H1 (cell line): Measurements from ENCODE around the gene USE1. TPM values are rescaled to one million over a fixed set of nuclear protein-coding genes. Genes with fewer than 3 reads are reported as not detected.

Source experiments
- CTCF ChIA-PET: fragments of 300-600 bp; sonication (Branson Sonifier 250); formaldehyde crosslinking; loops from one replicate; lab custom pipeline; 2021; ENCODE audit not compliant: partially characterized antibody; lab: Charles Lee
- POLR2A ChIA-PET: fragments of 300-600 bp; sonication (Branson Sonifier 250); formaldehyde crosslinking; loops from one replicate; lab custom pipeline; 2021; ENCODE audit warnings: inconsistent platforms; ENCODE audit not compliant: partially characterized antibody; lab: Charles Lee
- DNase-seq, 2 experiments: peaks; one replicate each; pipeline versions ENCODE4 v3.0.0 to v3.0.0-alpha.2; 2010 to 2022; ENCODE audit warnings: low spot score in 2 of 2, low read depth in 1 of 2, mixed read lengths in 1 of 2
- FAIRE-seq: peaks from 2 replicates; lab custom pipeline; 2011; peaks lifted over from hg19 to GRCh38; lab: Jason Lieb, UNC
- H2AFZ ChIP-seq: 2 replicates; pipeline ENCODE4 v1.8.1; 2012; ENCODE audit warnings: low read length, inconsistent platforms
- H2AK5ac ChIP-seq: 2 replicates; pipeline ENCODE4 v1.6.1; 2013; ENCODE audit warnings: low read depth, low read length
- H2BK120ac ChIP-seq: replicated peaks from 2 replicates; pipeline ENCODE3; 2013; ENCODE audit warnings: low read depth, low read length, inconsistent platforms
- H2BK12ac ChIP-seq: 2 replicates; pipeline ENCODE4 v1.6.1; 2013; ENCODE audit warnings: low read depth, low read length
- H2BK15ac ChIP-seq: 2 replicates; pipeline ENCODE4 v1.6.1; 2013; ENCODE audit warnings: low read length
- H2BK20ac ChIP-seq: 2 replicates; pipeline ENCODE4 v1.6.1; 2013; ENCODE audit warnings: low read length
- H2BK5ac ChIP-seq: 2 replicates; pipeline ENCODE4 v1.6.1; 2013; ENCODE audit warnings: low read depth, low read length
- H3K14ac ChIP-seq: 2 replicates; pipeline ENCODE4 v1.6.1; 2013; ENCODE audit warnings: inconsistent platforms; ENCODE audit not compliant: insufficient read length
- H3K18ac ChIP-seq: 2 replicates; pipeline ENCODE4 v1.6.1; 2013; ENCODE audit warnings: low read length; ENCODE audit errors: extremely low read depth
- H3K23ac ChIP-seq: 2 replicates; pipeline ENCODE4 v1.6.1; 2013; ENCODE audit warnings: inconsistent platforms; ENCODE audit not compliant: insufficient read length
- H3K23me2 ChIP-seq: 2 replicates; pipeline ENCODE4 v1.6.1; 2013; ENCODE audit warnings: low read depth, low read length
- H3K27ac ChIP-seq: 2 replicates; pipeline ENCODE4 v1.6.1; 2011; ENCODE audit warnings: low read depth, low read length, inconsistent platforms
- H3K27me3 ChIP-seq, 4 experiments: replicated peaks in 1 of 4; 1 replicate in 1 of 4; 2 replicates in 3 of 4; pipeline versions ENCODE4 v1.6.1 to v1.8.1; 2011 to 2013; ENCODE audit warnings: low read length in 3 of 4, mild to moderate bottlenecking in 3 of 4, inconsistent platforms in 2 of 4, mixed read lengths in 2 of 4, moderate library complexity in 1 of 4; ENCODE audit not compliant: control insufficient read depth in 3 of 4, insufficient read depth in 3 of 4; ENCODE audit errors: extremely low read depth in 1 of 4
- H3K36me3 ChIP-seq, 4 experiments: 2 replicates each; pipeline versions ENCODE4 v1.6.1 to v1.8.1; 2011 to 2013; ENCODE audit warnings: mild to moderate bottlenecking in 4 of 4, low read length in 3 of 4, moderate library complexity in 2 of 4, control low read depth in 1 of 4, inconsistent platforms in 1 of 4; ENCODE audit not compliant: insufficient read depth in 4 of 4, control insufficient read depth in 2 of 4
- H3K4ac ChIP-seq: replicated peaks from 2 replicates; pipeline ENCODE3; 2013; ENCODE audit warnings: low read length, low read depth, mixed read lengths, inconsistent platforms; ENCODE audit not compliant: insufficient read length
- H3K4me1 ChIP-seq, 4 experiments: replicated peaks in 1 of 4; 1 replicate in 1 of 4; 2 replicates in 3 of 4; pipeline versions ENCODE4 v1.6.1 to v1.8.1; 2011 to 2013; ENCODE audit warnings: low read length in 3 of 4, inconsistent platforms in 2 of 4, mixed read lengths in 1 of 4; ENCODE audit not compliant: insufficient read depth in 4 of 4, control insufficient read depth in 3 of 4
- H3K4me2 ChIP-seq, 2 experiments: 2 replicates each; pipeline versions ENCODE4 v1.6.1 to v1.8.1; 2011 to 2013; ENCODE audit warnings: low read depth in 2 of 2, low read length in 2 of 2, control low read depth in 1 of 2, inconsistent platforms in 1 of 2, mild to moderate bottlenecking in 1 of 2; ENCODE audit not compliant: insufficient read depth in 1 of 2
- H3K4me3 ChIP-seq, 4 experiments: fragments of 200-600, 300-600 bp in 1 of 4; sonication (generic), shearing (Covaris generic), sonication (Bioruptor Twin) in 1 of 4; 2 replicates each; pipeline versions ENCODE4 v1.5.1 to v1.8.1; 2011 to 2016; ENCODE audit warnings: low read length in 4 of 4, low read depth in 3 of 4, control low read depth in 2 of 4, inconsistent platforms in 2 of 4, mild to moderate bottlenecking in 2 of 4, mixed read lengths in 1 of 4, moderate library complexity in 1 of 4; ENCODE audit not compliant: insufficient read depth in 2 of 4; ENCODE audit errors: extremely low read depth in 1 of 4
- H3K56ac ChIP-seq: replicated peaks from 2 replicates; pipeline ENCODE3; 2013; ENCODE audit warnings: low read depth, mild to moderate bottlenecking, mixed read lengths, low read length, inconsistent platforms; ENCODE audit not compliant: insufficient read length
- H3K79me1 ChIP-seq: 2 replicates; pipeline ENCODE4 v1.6.1; 2013; ENCODE audit warnings: low read depth, low read length, control low read depth
- H3K79me2 ChIP-seq, 2 experiments: 2 replicates each; pipeline versions ENCODE4 v1.6.1 to v1.8.1; 2012 to 2013; ENCODE audit warnings: low read length in 2 of 2, mild to moderate bottlenecking in 2 of 2, inconsistent platforms in 1 of 2; ENCODE audit not compliant: insufficient read depth in 2 of 2, control insufficient read depth in 1 of 2
- H3K9ac ChIP-seq, 4 experiments: replicated peaks in 1 of 4; 1 replicate in 1 of 4; 2 replicates in 3 of 4; pipeline versions ENCODE4 v1.6.1 to v1.8.1; 2011 to 2013; ENCODE audit warnings: low read depth in 3 of 4, low read length in 3 of 4, control low read depth in 2 of 4, mild to moderate bottlenecking in 2 of 4, moderate library complexity in 2 of 4, inconsistent platforms in 1 of 4; ENCODE audit errors: extremely low read depth in 1 of 4
- H3K9me3 ChIP-seq, 2 experiments: 2 replicates each; pipeline versions ENCODE4 v1.6.1 to v1.8.1; 2012 to 2013; ENCODE audit warnings: mild to moderate bottlenecking in 2 of 2, moderate library complexity in 2 of 2, control low read depth in 1 of 2, inconsistent platforms in 1 of 2, low read depth in 1 of 2, low read length in 1 of 2, mixed read lengths in 1 of 2; ENCODE audit not compliant: insufficient read depth in 2 of 2
- H4K20me1 ChIP-seq, 2 experiments: replicated peaks in 1 of 2; 2 replicates each; pipeline versions ENCODE3 to v1.8.1; 2011 to 2013; ENCODE audit warnings: inconsistent platforms in 2 of 2, low read length in 2 of 2, mild to moderate bottlenecking in 1 of 2; ENCODE audit not compliant: insufficient read depth in 2 of 2, control insufficient read depth in 1 of 2
- H4K5ac ChIP-seq: 2 replicates; pipeline ENCODE4 v1.6.1; 2013; ENCODE audit warnings: low read length, low read depth, mixed read lengths, inconsistent platforms; ENCODE audit not compliant: insufficient read length
- H4K8ac ChIP-seq: 2 replicates; pipeline ENCODE4 v1.8.0; 2013; ENCODE audit warnings: mild to moderate bottlenecking, moderate library complexity, low read length, inconsistent platforms; ENCODE audit not compliant: insufficient read depth; ENCODE audit errors: extremely low read depth
- H4K91ac ChIP-seq: replicated peaks from 2 replicates; pipeline ENCODE3; 2013; ENCODE audit warnings: low read length, mixed read lengths, inconsistent platforms; ENCODE audit not compliant: insufficient read length
- BRCA1 ChIP-seq: IDR thresholded peaks from 2 replicates; pipeline ENCODE4 v1.6.1; 2012; ENCODE audit warnings: low read depth, low read length, improper control_type of control experiment
- SP2 ChIP-seq: IDR thresholded peaks from 2 replicates; pipeline ENCODE4 v1.6.1; 2012; ENCODE audit warnings: mild to moderate bottlenecking, low read length, inconsistent platforms
- WGBS, 2 experiments: shearing (Covaris generic) in 1 of 2; methylation state at CpG; one replicate each; pipeline versions ENCODE4 v1.1.6 to v1.1.7; 2013 to 2015; ENCODE audit warnings: low lambda C conversion rate in 2 of 2, mixed read lengths in 2 of 2, inconsistent platforms in 1 of 2, low coverage in 1 of 2, missing lambda C conversion rate in 1 of 2; ENCODE audit not compliant: insufficient replicate concordance in 2 of 2, insufficient coverage in 1 of 2, insufficient read length in 1 of 2; ENCODE audit errors: extremely low coverage in 1 of 2, missing lambda C conversion rate in 1 of 2; 5-methylcytosine and 5-hydroxymethylcytosine counted together
- polyA plus RNA-seq, 7 experiments: library from polyadenylated mRNA; depleted of rRNA in 3 of 7; stranded (reverse) in 5 of 7; unstranded in 2 of 7; fragments of >200 nt in 5 of 7; fragments of 200-250 nt in 2 of 7; gene quantifications; 1 replicate in 5 of 7; 2 replicates in 1 of 7; 4 replicates in 1 of 7; pipeline versions ENCODE4 v1.2.1 to v1.2.3, GENCODE V29; 2011 to 2013; ENCODE audit warnings: missing spikeins in 2 of 7, mixed read lengths in 2 of 7
- total RNA-seq: library from RNA; stranded (reverse); fragmentation: NEBNext Ultra II Directional; extraction: Animal tissue kit (Norgen Biotek cat#: 25700); gene quantifications from 2 replicates; pipeline ENCODE4 v1.2.1, GENCODE V29; 2021

The USE1 gene
- total and polyA plus RNA-seq, 2 of the 8 experiments (the other 6 are each of a cell fraction or from before 2014, with no cell fraction given) = 8.7 to 13.9 TPM

GRCh38 chr19:17206736-17207581 lies 8.2 kb upstream of the USE1 start:
- DNase-seq (no peak), FAIRE-seq (no peak)
- Histone ChIP-seq H2BK120ac (no peak overlapping the region), H3K18ac (no peak overlapping the region), H3K27me3 (no peaks in the 10 kb centered on the region), H3K9ac (no peak overlapping the region), H3K56ac (no peak overlapping the region), H4K5ac (no peak overlapping the region), H2AFZ (no peak overlapping the region), H2BK15ac (no peak overlapping the region), H4K20me1 (peaks cover 0 to 2% of the 10 kb centered on the region in 2 experiments), H3K27ac (no peak overlapping the region), H3K23me2 (no peaks in the 10 kb centered on the region), H3K14ac (no peak overlapping the region), H2BK20ac (no peak overlapping the region), H3K4me1 (peaks cover 0 to 13% (median 7%) of the 10 kb centered on the region in 4 experiments; a peak in 5 of 7 replicates), H2AK5ac (no peak overlapping the region), H3K23ac (no peak overlapping the region), H2BK5ac (no peak overlapping the region), H3K79me2 (no peaks in the 10 kb centered on the region), H2BK12ac (no peak overlapping the region), H3K4me3 (no peak overlapping the region), H4K8ac (no peak overlapping the region), H3K36me3 (peaks cover 4 to 27% (median 11%) of the 10 kb centered on the region in 4 experiments), H3K4me2 (no peak overlapping the region), H3K9me3 (no peaks in the 10 kb centered on the region), H4K91ac (no peak overlapping the region), H3K79me1 (no peaks in the 10 kb centered on the region; the same call in 1 of the 2 replicates), H3K4ac (no peak overlapping the region)
- ChIA-PET POLR2A (interaction anchor here (2.0 to 2.9 kb wide), 2 partner anchors 8 to 27 kb away, joined by 7 to 9 read pairs; partner anchors contain the start of gene USE1), CTCF (interaction anchor here (0.6 to 2.2 kb wide), 7 partner anchors 19 to 145 kb away, joined by 3 to 8 read pairs (median 3); partner anchors contain the start of genes ABHD8 and USHBP1)
- TF ChIP-seq BRCA1 (no peak), SP2 (no peak)
- WGBS, 2 experiments = 91% methylated on average over 24 of the region's 25 CpGs; no CpG with 5 or more reads in 1 of the 2 experiments
